Duodenal mucosa (tissue), 2 donors: ENCODE measurements around the gene ZNF430.
"Not testable (repeated sequence)": the region's sequence is repeated elsewhere in the genome, so short reads cannot be mapped to it uniquely, and the experiment has no call there.

Experiments used
- H3K27ac ChIP-seq: one replicate; pipeline ENCODE4 v1.7.0; 2013; ENCODE audit warnings: low read depth, low read length
- H3K27me3 ChIP-seq, 2 donors: one replicate each; pipeline ENCODE4 v1.7.0; 2013; ENCODE audit warnings: low read length in 2 of 2, control low read depth in 1 of 2; ENCODE audit not compliant: insufficient read depth in 2 of 2, control insufficient read depth in 1 of 2
- H3K36me3 ChIP-seq, 2 donors: one replicate each; pipeline ENCODE4 v1.7.0; 2013; ENCODE audit warnings: low read length in 2 of 2, control low read depth in 1 of 2; ENCODE audit not compliant: insufficient read depth in 2 of 2, control insufficient read depth in 1 of 2
- H3K4me1 ChIP-seq, 2 donors: one replicate each; pipeline ENCODE4 v1.7.0; 2013; ENCODE audit warnings: low read length in 2 of 2, control low read depth in 1 of 2; ENCODE audit not compliant: insufficient read depth in 2 of 2, control insufficient read depth in 1 of 2
- H3K4me3 ChIP-seq, 2 donors: one replicate each; pipeline ENCODE4 v1.7.0; 2013; ENCODE audit warnings: low read length in 2 of 2, low read depth in 1 of 2
- H3K9ac ChIP-seq, 2 donors: one replicate each; pipeline ENCODE4 v1.7.0; 2013; ENCODE audit warnings: low read length in 2 of 2, low read depth in 1 of 2
- H3K9me3 ChIP-seq, 2 donors: one replicate each; pipeline ENCODE4 v1.7.0; 2013; ENCODE audit warnings: low read length in 2 of 2, control low read depth in 1 of 2; ENCODE audit not compliant: control insufficient read depth in 1 of 2

ZNF430 gene

DNA sequence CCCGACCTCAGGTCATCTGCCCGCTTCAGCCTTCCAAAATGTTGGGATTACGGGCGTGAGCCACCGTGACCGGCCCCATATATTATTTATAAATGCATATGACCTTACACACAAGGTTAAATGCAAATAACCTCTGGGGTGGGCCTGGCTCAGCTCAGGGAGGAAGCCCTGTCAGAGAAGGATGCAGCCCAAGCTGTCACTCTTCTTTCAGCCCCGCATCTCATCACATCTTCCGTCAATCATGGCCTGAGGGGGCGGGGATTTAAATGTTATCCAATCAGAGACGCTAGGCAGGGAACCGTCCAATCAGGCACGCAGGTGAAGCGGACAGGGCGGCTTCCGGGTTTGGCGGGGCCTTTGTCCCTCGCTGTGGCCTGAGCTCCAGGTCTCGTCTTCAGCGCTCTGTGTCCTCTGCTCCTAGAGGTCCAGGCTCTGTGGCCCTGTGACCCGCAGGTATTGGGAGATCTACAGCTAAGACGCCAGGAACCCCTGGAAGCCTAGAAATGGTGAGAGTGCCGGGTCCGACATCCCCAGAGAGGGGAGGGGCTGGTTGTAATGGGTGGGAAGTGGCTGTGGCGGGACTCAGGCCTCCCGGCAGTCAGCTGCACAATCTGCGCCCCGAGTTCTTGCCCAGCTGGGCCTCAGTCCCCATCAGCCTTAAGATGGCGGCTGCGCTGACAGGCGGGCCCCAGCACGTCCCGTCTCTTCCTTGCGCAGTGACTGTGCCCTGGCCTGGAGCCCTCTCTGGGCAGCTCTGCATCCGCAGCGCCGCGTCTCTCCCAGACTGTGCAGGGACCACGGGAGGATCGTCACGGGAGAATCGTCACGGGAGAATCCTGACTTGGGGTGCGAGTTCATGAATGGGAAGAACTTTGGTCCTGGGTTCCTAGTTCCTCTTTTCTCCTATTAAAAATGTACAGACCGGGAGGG is at the start of gene ZNF430:
Gene ZNF430 (plus strand): TSS at position 360 of the 930 bp plus-strand sequence. CDS start 144 bp downstream, at position 504.
- Histone ChIP-seq H3K4me1 (no peaks in the 10 kb centered on the region), H3K9me3 (no peaks in the 10 kb centered on the region), H3K27me3 (no peaks in the 10 kb centered on the region), H3K9ac (peak within 1 kb of the TSS; percentile 82 to 87), H3K36me3 (peaks cover 0 to 7% of the 10 kb centered on the region in 2 donors), H3K4me3 (peak within 1 kb of the TSS; percentile 87 to 96), H3K27ac (peak within 1 kb of the TSS; percentile 71)

DNA sequence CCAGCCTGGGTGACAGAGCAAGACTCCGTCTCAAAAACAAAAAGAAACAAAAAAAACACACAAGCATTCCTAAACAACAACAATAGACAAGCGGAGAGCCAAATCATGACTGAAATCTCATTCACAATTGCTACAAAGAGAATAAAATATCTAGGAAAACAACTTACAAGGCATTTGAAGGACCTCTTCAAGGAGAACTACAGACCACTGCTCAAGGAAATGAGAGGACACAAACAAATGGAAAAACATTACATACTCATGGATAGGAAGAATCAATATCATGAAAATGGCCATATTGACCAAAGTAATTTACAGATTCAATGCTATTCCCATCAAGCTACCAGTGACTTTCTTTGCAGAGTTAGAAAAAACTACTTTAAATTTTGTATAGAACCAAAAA is 27.7 kb upstream of the ZNF430 start:
- H3K36me3 ChIP-seq, H3K9me3 ChIP-seq, H3K27me3 ChIP-seq, H3K9ac ChIP-seq, H3K4me3 ChIP-seq, H3K27ac ChIP-seq, H3K4me1 ChIP-seq: not testable (repeated sequence)

DNA sequence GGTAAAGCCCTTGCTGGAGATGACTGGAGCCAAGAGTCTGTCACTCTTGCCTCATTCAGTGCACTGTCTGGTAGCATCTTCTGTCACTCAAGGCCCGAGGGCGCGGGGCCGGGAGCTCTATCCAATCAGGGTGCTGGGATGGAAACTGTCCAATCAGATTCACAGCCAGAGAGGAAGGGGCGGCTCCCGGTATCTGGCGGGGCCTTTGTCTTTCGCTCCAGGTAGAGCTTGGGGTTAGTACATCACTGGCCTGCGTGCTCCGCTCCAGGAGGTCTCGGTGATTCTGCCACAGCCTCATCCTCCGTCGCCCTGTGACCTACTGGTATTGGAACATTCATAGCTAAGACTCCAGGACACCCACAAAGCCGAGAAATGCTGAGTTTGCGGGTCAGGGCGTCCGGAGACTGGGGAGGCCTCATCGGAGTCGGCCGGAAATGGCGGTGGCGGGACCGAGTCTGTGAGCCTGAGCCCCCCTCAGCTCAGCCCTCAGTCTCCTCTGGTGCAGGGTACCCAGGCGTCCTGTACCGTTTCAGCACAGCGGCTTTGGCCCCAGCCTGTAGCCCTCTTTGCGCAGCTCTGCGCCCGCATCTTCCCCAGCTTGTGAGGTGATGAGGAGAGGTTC is 20.6 kb upstream of the ZNF430 start:
- H3K4me3 ChIP-seq = peak overlapping the region; percentile 58 to 67
- no peaks in the 10 kb centered on the region for H3K9me3 ChIP-seq
- no peaks in the 10 kb centered on the region for H3K27me3 ChIP-seq
- H3K27ac ChIP-seq = no peak overlapping the region
- no peaks in the 10 kb centered on the region for H3K4me1 ChIP-seq
- no peak overlapping the region for H3K9ac ChIP-seq
- no peaks in the 10 kb centered on the region for H3K36me3 ChIP-seq

- not testable (repeated sequence) for H3K27ac ChIP-seq, H3K36me3 ChIP-seq, H3K9me3 ChIP-seq, H3K4me1 ChIP-seq, H3K27me3 ChIP-seq
- Histone ChIP-seq H3K4me3 (peak overlapping the region; percentile 87 to 96), H3K9ac (peak overlapping the region; percentile 82 to 87)
Observed at GRCh38 chr19:21021238-21021637, 781 bp downstream of the ZNF430 start.

DNA sequence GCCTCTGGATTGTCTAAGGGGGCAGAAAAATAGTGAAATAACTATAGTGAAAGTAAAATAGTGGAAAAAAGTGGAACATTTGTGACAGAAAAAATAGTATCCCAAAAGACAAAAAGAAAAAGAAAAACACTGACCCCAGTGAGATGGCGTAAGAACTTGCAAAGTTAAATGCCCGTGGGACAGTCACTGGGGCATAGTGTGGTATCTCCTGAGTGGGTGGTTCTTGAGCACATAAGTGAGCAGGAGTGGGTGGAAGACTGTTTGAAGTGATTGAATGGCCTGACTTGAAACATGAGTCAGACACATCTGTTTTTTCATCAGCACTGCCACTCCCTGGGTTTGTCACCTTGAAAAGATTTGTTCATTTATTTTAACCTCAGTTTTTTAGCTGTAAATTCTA is 2.5 kb downstream of the ZNF430 start:
- H3K4me3 ChIP-seq = no peak overlapping the region
- peaks cover 0 to 9% of the 10 kb centered on the region in 2 donors for H3K36me3 ChIP-seq
- no peaks in the 10 kb centered on the region for H3K9me3 ChIP-seq
- H3K27me3 ChIP-seq = no peaks in the 10 kb centered on the region
- H3K27ac ChIP-seq = no peak overlapping the region
- H3K9ac ChIP-seq = no peak overlapping the region
- H3K4me1 ChIP-seq = no peaks in the 10 kb centered on the region

GRCh38 chr19:21023901-21024300 is 3.4 kb downstream of the ZNF430 start:
- H3K27me3 ChIP-seq = no peaks in the 10 kb centered on the region
- H3K9ac ChIP-seq = no peak overlapping the region
- peaks cover 0 to 13% of the 10 kb centered on the region in 2 donors for H3K36me3 ChIP-seq
- no peak overlapping the region for H3K27ac ChIP-seq
- no peaks in the 10 kb centered on the region for H3K4me1 ChIP-seq
- H3K4me3 ChIP-seq = no peak overlapping the region
- no peaks in the 10 kb centered on the region for H3K9me3 ChIP-seq

DNA sequence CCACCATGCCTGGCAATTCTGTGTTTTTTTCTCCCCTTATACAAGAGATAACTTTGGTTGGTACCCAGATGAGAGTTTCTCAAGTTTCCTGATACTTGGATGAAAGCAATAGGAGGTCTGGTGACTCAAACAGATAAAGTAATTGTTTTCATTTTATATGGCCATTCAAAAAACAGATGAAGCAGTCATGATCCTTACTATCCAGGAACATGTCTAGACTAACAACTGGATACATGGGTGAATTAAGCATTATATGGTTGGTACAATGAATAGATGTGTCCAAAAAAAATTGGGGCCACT is 8.5 kb downstream of the ZNF430 start:
- H3K9me3 ChIP-seq = no peaks in the 10 kb centered on the region
- H3K36me3 ChIP-seq = peaks cover 0 to 31% of the 10 kb centered on the region in 2 donors
- H3K27me3 ChIP-seq = no peaks in the 10 kb centered on the region
- no peak overlapping the region for H3K4me3 ChIP-seq
- no peak overlapping the region for H3K9ac ChIP-seq
- no peaks in the 10 kb centered on the region for H3K4me1 ChIP-seq
- no peak overlapping the region for H3K27ac ChIP-seq

GRCh38 chr19:21045028-21045427 is 24.6 kb downstream of the ZNF430 start:
- Histone ChIP-seq H3K9ac (no peak overlapping the region), H3K9me3 (peaks cover 27 to 35% of the 10 kb centered on the region in 2 donors), H3K27ac (no peak overlapping the region), H3K4me1 (no peaks in the 10 kb centered on the region), H3K36me3 (peaks cover 5 to 40% of the 10 kb centered on the region in 2 donors), H3K4me3 (no peak overlapping the region), H3K27me3 (no peaks in the 10 kb centered on the region)

- Histone ChIP-seq H3K9ac (no peak overlapping the region), H3K4me3 (no peak overlapping the region), H3K27ac (no peak overlapping the region), H3K27me3 (no peaks in the 10 kb centered on the region), H3K36me3 (peaks cover 5 to 43% of the 10 kb centered on the region in 2 donors), H3K9me3 (peaks cover 34 to 40% of the 10 kb centered on the region in 2 donors), H3K4me1 (no peaks in the 10 kb centered on the region)
Observed at GRCh38 chr19:21046489-21046888, 26.0 kb downstream of the ZNF430 start.

DNA sequence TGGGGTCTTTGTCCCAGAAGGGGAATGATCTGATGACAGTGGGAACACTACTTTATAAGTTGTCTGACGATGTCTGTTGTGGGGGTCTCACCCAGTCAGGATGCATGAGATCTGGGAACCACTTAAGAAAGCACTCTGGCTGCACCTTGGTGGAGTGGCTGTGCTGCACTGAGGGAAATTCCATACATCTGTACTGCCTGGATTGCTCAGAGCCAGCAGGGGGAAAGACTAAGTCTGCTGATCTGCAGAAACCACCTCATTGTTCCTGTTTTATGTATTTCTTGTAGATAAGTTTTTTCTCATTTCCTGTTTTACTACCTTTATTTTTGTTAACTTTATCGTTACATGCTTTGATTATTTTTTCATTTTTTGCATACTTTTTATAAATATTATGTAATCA is 27.3 kb downstream of the ZNF430 start:
- Histone ChIP-seq H3K27ac (no peak overlapping the region), H3K36me3 (peaks cover 10 to 40% of the 10 kb centered on the region in 2 donors), H3K4me1 (no peaks in the 10 kb centered on the region), H3K4me3 (peak overlapping the region in 1 of 2 donors; percentile 7), H3K9me3 (peaks cover 38 to 43% of the 10 kb centered on the region in 2 donors), H3K27me3 (no peaks in the 10 kb centered on the region), H3K9ac (no peak overlapping the region)
